Measurements from ENCODE around the gene TFIP11.

The TFIP11 gene

GRCh38 chr22:26554956-26555355, 42.7 kb upstream of the TFIP11 start:
- H3K4me3 ChIP-seq (ENCODE audit: low read depth, low read length) = no peak overlapping the region
- TF ChIP-seq, protein P1, sequence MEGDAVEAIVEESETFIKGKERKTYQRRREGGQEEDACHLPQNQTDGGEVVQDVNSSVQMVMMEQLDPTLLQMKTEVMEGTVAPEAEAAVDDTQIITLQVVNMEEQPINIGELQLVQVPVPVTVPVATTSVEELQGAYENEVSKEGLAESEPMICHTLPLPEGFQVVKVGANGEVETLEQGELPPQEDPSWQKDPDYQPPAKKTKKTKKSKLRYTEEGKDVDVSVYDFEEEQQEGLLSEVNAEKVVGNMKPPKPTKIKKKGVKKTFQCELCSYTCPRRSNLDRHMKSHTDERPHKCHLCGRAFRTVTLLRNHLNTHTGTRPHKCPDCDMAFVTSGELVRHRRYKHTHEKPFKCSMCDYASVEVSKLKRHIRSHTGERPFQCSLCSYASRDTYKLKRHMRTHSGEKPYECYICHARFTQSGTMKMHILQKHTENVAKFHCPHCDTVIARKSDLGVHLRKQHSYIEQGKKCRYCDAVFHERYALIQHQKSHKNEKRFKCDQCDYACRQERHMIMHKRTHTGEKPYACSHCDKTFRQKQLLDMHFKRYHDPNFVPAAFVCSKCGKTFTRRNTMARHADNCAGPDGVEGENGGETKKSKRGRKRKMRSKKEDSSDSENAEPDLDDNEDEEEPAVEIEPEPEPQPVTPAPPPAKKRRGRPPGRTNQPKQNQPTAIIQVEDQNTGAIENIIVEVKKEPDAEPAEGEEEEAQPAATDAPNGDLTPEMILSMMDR (IDR thresholded peaks at IDR 0.05; ENCODE audit: borderline replicate concordance, insufficient read depth, low read depth, low read length) = no peak

DNA sequence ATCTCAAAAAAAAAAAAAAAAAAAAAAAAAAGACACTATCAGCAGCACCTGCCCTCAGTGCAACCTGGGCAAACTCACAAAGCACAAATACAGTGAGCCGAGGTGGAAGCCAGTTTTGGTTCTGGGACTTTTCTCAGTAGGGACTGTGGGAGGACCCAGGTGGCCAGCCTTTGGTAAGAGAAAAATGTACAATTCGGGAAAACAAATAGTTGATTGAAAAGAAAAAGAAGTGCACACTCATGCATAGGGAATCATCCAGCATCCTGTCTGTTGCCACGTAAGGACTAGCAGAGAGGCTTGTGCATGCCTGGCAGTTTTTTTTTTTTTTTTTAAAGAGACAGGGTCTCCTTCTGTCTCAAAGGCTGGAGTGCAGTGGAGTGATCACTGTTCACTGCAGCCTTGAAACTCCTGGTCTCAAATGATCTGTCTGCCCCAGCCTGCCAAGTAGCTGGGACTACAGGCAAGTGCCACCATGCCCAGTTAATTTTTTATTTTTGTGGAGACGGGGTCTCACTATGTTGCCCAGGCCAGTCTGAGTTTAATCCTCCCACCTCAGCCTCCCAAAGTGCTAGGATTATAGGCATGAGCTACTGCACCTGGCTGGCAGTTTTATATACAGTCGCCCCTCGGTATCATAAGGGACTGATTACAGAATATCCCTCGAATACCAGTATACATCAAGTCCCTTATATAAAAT, 40.9 kb upstream of the TFIP11 start:
- no peak overlapping the region for H3K4me3 ChIP-seq (ENCODE audit: low read depth, low read length)

DNA sequence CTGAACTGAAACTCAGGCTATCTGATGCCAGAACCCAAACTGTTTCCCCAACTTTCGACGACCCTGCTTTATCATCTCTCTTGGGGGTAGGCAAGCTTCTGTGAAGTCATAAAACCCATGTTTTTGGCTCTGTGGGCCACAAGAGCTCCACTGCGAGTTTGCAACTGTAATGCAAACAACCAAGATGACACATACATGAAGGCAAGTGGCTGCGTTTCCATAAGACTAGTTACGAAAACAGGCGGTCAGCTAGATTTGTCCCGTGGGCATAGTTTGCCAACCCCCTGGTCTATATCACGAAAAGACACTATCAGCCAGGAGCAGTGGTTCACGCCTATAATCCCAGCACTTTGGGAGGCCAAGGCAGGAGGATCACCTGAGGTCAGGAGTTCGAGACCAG, 40.2 kb upstream of the TFIP11 start:
- TF ChIP-seq, protein P1 (IDR thresholded peaks at IDR 0.05; ENCODE audit: borderline replicate concordance, insufficient read depth, low read depth, low read length) = no peak
- no peak overlapping the region for H3K4me3 ChIP-seq (ENCODE audit: low read depth, low read length)

More for the DNA sequence above, 40.9 kb upstream of the TFIP11 start:
- TF ChIP-seq, protein P1 (IDR thresholded peaks at IDR 0.05; ENCODE audit: borderline replicate concordance, insufficient read depth, low read depth, low read length) = no peak

DNA sequence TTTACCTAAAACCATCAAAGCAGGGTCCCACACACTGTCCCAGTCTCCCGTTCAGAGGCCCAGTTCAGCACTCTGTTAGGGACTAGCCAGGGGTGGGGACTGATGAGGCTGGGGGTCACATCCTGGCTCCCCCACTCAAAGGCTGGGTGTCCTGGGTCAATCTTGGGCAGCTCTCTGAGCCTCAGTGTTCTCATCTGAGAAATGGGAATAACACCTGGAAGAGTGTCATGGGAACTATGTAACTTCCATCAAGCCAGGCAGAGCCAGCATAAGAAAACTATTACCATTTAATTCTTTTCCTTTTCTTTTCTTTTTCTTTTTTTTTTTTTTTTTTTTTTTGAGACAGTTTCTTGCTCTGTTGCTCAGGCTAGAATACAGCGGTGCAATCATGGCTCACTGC, 39.3 kb upstream of the TFIP11 start:
- no peak overlapping the region for H3K4me3 ChIP-seq (ENCODE audit: low read depth, low read length)
- TF ChIP-seq, protein P1 (IDR thresholded peaks at IDR 0.05; ENCODE audit: borderline replicate concordance, insufficient read depth, low read depth, low read length) = no peak

DNA sequence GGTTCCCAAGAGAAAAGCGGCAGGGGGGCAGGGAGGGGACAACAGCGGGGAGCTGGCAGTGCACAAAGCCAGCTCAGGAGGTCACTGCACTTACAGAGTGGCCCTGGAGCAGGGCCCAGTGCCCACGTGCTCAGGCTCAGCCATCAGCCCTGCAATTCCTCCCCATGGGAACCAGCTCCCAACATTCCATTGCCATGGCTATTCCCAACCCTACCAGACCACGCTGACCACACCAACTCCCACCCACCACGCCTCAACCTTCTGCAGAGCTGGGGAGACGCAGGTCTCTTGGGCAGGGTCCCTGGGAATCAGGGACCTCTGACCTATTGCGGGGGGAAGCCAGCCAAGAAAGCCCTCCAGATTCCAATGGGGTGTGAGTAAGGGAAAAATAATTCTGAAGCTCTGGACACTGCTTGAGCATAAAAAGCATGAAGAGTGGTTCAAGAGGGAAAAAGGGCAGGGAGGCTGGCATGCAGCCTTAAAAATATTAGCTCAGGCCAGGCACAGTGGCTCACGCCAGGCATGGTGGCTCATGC, 38.3 kb upstream of the TFIP11 start:
- TF ChIP-seq, protein P1 (IDR thresholded peaks at IDR 0.05; ENCODE audit: borderline replicate concordance, insufficient read depth, low read depth, low read length) = no peak
- H3K4me3 ChIP-seq (ENCODE audit: low read depth, low read length) = no peak overlapping the region

- TF ChIP-seq, protein P1 (IDR thresholded peaks at IDR 0.05; ENCODE audit: borderline replicate concordance, insufficient read depth, low read depth, low read length) = no peak
- no peak overlapping the region for H3K4me3 ChIP-seq (ENCODE audit: low read depth, low read length)
These were observed 37.7 kb upstream of the TFIP11 start for GRCh38 chr22:26549902-26550497.

GRCh38 chr22:26548984-26549383, 36.7 kb upstream of the TFIP11 start:
- no peak overlapping the region for H3K4me3 ChIP-seq (ENCODE audit: low read depth, low read length)
- TF ChIP-seq, protein P1 (IDR thresholded peaks at IDR 0.05; ENCODE audit: borderline replicate concordance, insufficient read depth, low read depth, low read length) = no peak

Data from GM12875 (cell line).